ENCODE measurements around the gene SNRNP200.

GRCh38 chr2:96342085-96342484 lies 36.7 kb upstream of the SNRNP200 start:
- no peak for TF ChIP-seq RFX5 (IDR thresholded peaks at IDR 0.05)
- TF ChIP-seq, protein P1, sequence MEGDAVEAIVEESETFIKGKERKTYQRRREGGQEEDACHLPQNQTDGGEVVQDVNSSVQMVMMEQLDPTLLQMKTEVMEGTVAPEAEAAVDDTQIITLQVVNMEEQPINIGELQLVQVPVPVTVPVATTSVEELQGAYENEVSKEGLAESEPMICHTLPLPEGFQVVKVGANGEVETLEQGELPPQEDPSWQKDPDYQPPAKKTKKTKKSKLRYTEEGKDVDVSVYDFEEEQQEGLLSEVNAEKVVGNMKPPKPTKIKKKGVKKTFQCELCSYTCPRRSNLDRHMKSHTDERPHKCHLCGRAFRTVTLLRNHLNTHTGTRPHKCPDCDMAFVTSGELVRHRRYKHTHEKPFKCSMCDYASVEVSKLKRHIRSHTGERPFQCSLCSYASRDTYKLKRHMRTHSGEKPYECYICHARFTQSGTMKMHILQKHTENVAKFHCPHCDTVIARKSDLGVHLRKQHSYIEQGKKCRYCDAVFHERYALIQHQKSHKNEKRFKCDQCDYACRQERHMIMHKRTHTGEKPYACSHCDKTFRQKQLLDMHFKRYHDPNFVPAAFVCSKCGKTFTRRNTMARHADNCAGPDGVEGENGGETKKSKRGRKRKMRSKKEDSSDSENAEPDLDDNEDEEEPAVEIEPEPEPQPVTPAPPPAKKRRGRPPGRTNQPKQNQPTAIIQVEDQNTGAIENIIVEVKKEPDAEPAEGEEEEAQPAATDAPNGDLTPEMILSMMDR (IDR thresholded peaks at IDR 0.05): no peak
- TF ChIP-seq JUNB (IDR thresholded peaks at IDR 0.05): no peak
- no peak for TF ChIP-seq CHD2 (IDR thresholded peaks at IDR 0.05; ENCODE audit: low read length, partially characterized antibody)

Data from A549 (cell line).